Glutamatergic neuron (in vitro differentiated cells): Measurements from ENCODE around the gene APC. TPM values are rescaled to one million over a fixed set of nuclear protein-coding genes. Genes with fewer than 3 reads are reported as not detected.

ENCODE experiments used
- DNase-seq: peaks from one replicate; pipeline ENCODE4 v3.0.0; 2022
- H3K27ac Mint-ChIP-seq: one replicate; pipeline ENCODE4 v1.8.0; 2020; ENCODE audit warnings: mild to moderate bottlenecking, mixed read lengths, inconsistent platforms; ENCODE audit not compliant: unreplicated experiment
- H3K27me3 Mint-ChIP-seq: one replicate; pipeline ENCODE4 v1.8.0; 2020; ENCODE audit warnings: mild to moderate bottlenecking, moderate library complexity, mixed read lengths, inconsistent platforms; ENCODE audit not compliant: unreplicated experiment
- H3K36me3 Mint-ChIP-seq: one replicate; pipeline ENCODE4 v1.8.0; 2020; ENCODE audit warnings: mild to moderate bottlenecking, mixed read lengths, inconsistent platforms; ENCODE audit not compliant: unreplicated experiment
- H3K4me1 Mint-ChIP-seq: one replicate; pipeline ENCODE4 v1.8.0; 2020; ENCODE audit warnings: mild to moderate bottlenecking, low read depth, mixed read lengths, inconsistent platforms; ENCODE audit not compliant: unreplicated experiment
- H3K4me3 Mint-ChIP-seq: one replicate; pipeline ENCODE4 v1.8.0; 2020; ENCODE audit warnings: mild to moderate bottlenecking, mixed read lengths, inconsistent platforms; ENCODE audit not compliant: unreplicated experiment
- H3K9me3 Mint-ChIP-seq: one replicate; pipeline ENCODE4 v1.8.0; 2020; ENCODE audit warnings: mild to moderate bottlenecking, moderate library complexity, mixed read lengths, inconsistent platforms; ENCODE audit not compliant: unreplicated experiment
- total RNA-seq: library from RNA; stranded (reverse); fragmentation: NEBNext Ultra II Directional; extraction: Animal tissue kit (Norgen Biotek cat#: 25700); gene quantifications from one replicate; pipeline ENCODE4 v1.2.1, GENCODE V29; 2021; ENCODE audit not compliant: unreplicated experiment
- TF ChIP-seq, protein P1 (sequence below): fragments of 200-600 bp; sonication (generic); IDR thresholded peaks from one replicate; pipeline ENCODE4 v1.5.0; 2021; ENCODE audit not compliant: partially characterized antibody, unreplicated experiment

The APC gene
- total RNA-seq, 1 donor from 2014 or later: 136 TPM

DNA sequence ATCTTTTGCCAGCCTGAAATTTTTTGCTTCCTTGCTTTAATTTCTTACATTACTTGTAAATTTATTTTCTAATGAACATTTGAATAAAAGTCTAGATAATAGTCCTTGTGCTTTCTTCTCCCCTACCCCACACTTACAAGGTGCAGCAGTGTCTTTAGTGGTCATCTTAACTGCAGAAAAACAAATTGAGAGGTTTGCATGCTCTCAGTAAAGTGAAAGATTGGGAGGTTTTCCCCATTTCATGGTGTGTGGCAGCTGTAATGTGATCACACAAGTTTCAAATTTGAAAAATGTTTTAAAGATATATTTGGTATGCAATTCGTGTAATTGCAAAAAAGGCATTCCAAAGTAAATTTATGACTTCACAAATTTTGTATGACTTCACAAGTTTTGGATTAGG is 14.7 kb downstream of the APC start:
- Mint-ChIP-seq H3K4me1 (peaks cover 2% of the 10 kb centered on the region), H3K27me3 (peaks cover 2% of the 10 kb centered on the region), H3K27ac (no peak overlapping the region), H3K9me3 (peaks cover 3% of the 10 kb centered on the region), H3K36me3 (no peaks in the 10 kb centered on the region), H3K4me3 (no peak overlapping the region)
- no peak for DNase-seq
- TF ChIP-seq, protein P1, sequence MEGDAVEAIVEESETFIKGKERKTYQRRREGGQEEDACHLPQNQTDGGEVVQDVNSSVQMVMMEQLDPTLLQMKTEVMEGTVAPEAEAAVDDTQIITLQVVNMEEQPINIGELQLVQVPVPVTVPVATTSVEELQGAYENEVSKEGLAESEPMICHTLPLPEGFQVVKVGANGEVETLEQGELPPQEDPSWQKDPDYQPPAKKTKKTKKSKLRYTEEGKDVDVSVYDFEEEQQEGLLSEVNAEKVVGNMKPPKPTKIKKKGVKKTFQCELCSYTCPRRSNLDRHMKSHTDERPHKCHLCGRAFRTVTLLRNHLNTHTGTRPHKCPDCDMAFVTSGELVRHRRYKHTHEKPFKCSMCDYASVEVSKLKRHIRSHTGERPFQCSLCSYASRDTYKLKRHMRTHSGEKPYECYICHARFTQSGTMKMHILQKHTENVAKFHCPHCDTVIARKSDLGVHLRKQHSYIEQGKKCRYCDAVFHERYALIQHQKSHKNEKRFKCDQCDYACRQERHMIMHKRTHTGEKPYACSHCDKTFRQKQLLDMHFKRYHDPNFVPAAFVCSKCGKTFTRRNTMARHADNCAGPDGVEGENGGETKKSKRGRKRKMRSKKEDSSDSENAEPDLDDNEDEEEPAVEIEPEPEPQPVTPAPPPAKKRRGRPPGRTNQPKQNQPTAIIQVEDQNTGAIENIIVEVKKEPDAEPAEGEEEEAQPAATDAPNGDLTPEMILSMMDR: no peak

DNA sequence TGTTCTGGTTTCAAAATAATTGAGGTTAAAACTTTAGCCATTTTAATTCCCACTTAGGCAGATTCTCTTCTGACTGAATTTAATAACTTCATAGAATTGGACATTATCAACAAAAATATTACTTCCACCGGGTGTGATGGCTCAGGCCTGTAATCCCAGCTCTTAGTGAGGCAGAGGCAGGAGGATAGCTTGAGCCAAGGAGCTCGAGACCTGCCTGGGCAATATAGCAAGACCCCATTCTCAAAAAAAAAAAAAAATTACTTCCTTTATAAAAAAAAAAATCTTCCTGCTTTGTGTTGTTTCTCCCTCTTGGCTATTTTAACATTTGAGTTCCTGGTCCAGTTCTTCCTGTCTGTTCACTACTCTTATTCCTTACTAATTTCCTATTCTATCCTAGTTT is 18.0 kb downstream of the APC start:
- TF ChIP-seq, protein P1: no peak
- no peak overlapping the region for H3K27ac Mint-ChIP-seq

DNA sequence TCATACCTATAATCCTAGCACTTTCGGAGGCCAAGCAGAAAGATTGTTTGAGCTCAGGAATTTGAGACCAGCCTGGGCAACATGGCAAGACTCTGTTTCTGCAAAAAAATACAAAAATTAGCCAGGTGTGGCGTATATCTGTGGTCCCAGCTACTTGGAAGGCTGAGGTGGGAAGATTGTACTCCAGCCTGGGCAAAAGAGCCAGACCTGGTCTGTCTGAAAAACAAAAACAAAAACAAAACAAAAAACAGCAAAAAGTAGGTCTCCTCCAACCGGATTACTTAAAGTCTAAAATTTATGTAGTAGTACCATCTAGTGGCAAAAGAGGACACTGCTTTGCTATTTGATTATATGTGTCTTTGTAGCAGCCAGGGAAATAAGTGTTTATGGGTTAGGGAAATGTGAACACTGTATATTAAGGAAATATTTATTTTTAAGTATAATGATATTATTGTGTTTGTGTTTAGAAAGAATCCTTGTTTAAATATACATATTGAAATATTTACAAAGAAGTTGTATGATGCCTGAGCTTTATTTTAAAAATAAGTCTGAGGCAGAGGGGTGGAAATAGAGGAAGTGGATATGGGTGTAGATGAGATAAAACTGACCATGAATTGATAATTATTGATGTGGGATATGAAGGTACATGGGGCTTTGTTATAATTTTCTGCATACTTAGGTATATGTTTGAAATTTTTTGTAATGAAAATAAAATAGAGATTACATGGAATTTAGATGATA is 20.0 kb downstream of the APC start:
- peak overlapping the region; percentile 17 for H3K27ac Mint-ChIP-seq
- no peaks in the 10 kb centered on the region for H3K36me3 Mint-ChIP-seq
- peaks cover 9% of the 10 kb centered on the region for H3K9me3 Mint-ChIP-seq
- TF ChIP-seq, protein P1: peak; percentile 75
- H3K4me1 Mint-ChIP-seq: peaks cover 2% of the 10 kb centered on the region
- DNase-seq: no peak
- H3K27me3 Mint-ChIP-seq: peaks cover 5% of the 10 kb centered on the region
- H3K4me3 Mint-ChIP-seq: no peak overlapping the region

More for the DNA sequence above, 18.0 kb downstream of the APC start:
- Mint-ChIP-seq H3K9me3 (peaks cover 9% of the 10 kb centered on the region), H3K4me3 (no peak overlapping the region), H3K27me3 (peaks cover 5% of the 10 kb centered on the region), H3K36me3 (no peaks in the 10 kb centered on the region), H3K4me1 (peaks cover 2% of the 10 kb centered on the region)
- DNase-seq: no peak

DNA sequence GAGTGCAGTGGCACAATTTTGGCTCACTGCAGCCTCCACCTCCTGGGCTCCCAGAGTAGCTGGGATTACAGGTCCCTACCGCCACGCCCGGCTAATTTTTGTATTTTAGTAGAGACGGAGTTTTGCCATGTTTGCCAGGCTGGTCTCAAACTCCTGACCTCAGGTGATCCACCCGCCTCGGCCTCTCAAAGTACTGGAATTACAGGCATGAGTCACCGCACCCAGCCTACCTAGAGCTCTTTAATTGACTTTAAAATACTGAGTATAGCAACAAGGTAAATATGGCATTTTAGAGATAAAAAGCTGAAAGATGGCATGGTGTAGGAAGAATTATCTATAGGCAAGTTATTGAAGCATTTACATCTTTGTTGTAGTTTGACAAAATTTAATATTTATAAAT is 21.0 kb downstream of the APC start:
- no peak overlapping the region for H3K4me3 Mint-ChIP-seq
- no peak overlapping the region for H3K27ac Mint-ChIP-seq
- peaks cover 9% of the 10 kb centered on the region for H3K9me3 Mint-ChIP-seq
- peaks cover 2% of the 10 kb centered on the region for H3K4me1 Mint-ChIP-seq
- DNase-seq: no peak
- H3K36me3 Mint-ChIP-seq: no peaks in the 10 kb centered on the region
- peaks cover 5% of the 10 kb centered on the region for H3K27me3 Mint-ChIP-seq
- TF ChIP-seq, protein P1: no peak

DNA sequence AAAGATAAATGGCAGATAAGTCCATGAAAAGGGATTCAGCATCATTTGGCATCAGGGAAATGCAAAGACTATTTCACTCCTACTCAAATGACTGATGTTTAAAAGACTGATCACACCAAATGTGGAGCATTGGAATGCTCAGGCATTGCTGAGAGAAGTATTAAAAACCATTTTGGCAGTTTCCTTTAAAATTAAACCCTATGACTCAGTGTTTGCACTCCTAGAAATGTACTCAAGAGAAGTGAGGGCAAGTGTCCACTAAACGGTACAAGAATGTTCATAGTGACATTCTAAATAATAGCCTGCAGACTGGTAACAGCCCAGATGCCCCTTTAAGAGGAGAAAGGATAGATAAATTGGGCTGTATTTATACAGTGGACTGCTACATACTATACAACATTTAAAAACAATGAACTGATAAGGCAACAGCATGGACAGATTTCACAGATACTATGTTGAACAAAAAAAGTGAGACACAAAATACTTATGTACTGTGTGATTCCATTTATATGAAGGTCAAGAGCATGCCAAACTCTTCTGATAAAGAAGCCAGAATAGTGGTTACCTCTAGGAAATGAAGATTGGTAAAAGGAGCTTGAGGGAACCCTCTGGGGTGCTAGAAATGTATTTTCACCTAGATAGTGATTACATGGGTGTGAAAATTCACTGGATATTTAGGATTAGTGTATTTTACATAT is 24.6 kb downstream of the APC start:
- Mint-ChIP-seq H3K4me1 (no peaks in the 10 kb centered on the region), H3K9me3 (peaks cover 5% of the 10 kb centered on the region), H3K36me3 (no peaks in the 10 kb centered on the region), H3K27ac (no peak overlapping the region), H3K4me3 (no peak overlapping the region), H3K27me3 (peaks cover 3% of the 10 kb centered on the region)
- DNase-seq: no peak
- TF ChIP-seq, protein P1: no peak
